NT2/D1 (cell line): ENCODE results near the gene DIDO1.
A peak's percentile ranks its signal among the peaks of the same experiment; 100 is the strongest.

Experiments
- DNase-seq: peaks from one replicate; pipeline ENCODE4 v3.0.0-alpha.2; 2011; ENCODE audit warnings: low read depth, low spot score
- H3K27me3 ChIP-seq: 2 replicates; pipeline ENCODE4 v1.6.0; 2011; ENCODE audit warnings: mild to moderate bottlenecking; ENCODE audit not compliant: insufficient read length, insufficient read depth
- H3K36me3 ChIP-seq: 2 replicates; pipeline ENCODE4 v1.6.1; 2011; ENCODE audit warnings: mild to moderate bottlenecking, low read length, mixed read lengths; ENCODE audit not compliant: insufficient read depth, insufficient read length
- H3K4me1 ChIP-seq: 2 replicates; pipeline ENCODE4 v1.5.1; 2011; ENCODE audit not compliant: insufficient read depth, insufficient read length
- H3K4me3 ChIP-seq: 2 replicates; pipeline ENCODE4 v1.5.1; 2011; ENCODE audit warnings: low read depth; ENCODE audit not compliant: insufficient read length
- H3K9ac ChIP-seq: 2 replicates; pipeline ENCODE4 v1.6.0; 2011; ENCODE audit warnings: low read depth; ENCODE audit not compliant: insufficient read length
- H3K9me3 ChIP-seq: 2 replicates; pipeline ENCODE4 v1.5.1; 2011; ENCODE audit warnings: mild to moderate bottlenecking, low read length; ENCODE audit not compliant: insufficient read depth
- SUZ12 ChIP-seq: IDR thresholded peaks from 2 replicates; pipeline ENCODE4 v1.6.1; 2011; ENCODE audit not compliant: insufficient read length, insufficient read depth; ENCODE audit errors: extremely low read depth
- YY1 ChIP-seq: IDR thresholded peaks from 2 replicates; pipeline ENCODE4 v1.6.1; 2011; ENCODE audit not compliant: insufficient read length, insufficient read depth
- ZNF274 ChIP-seq: IDR thresholded peaks from 2 replicates; pipeline ENCODE4 v1.6.1; 2011; ENCODE audit warnings: mild to moderate bottlenecking, low read depth, low read length

DIDO1 gene

GRCh38 chr20:62830251-62830650, 96.1 kb downstream of the DIDO1 start:
- H3K9ac ChIP-seq = no peak overlapping the region
- H3K36me3 ChIP-seq = peaks cover 89% of the 10 kb centered on the region

GRCh38 chr20:62829231-62830230, 96.8 kb downstream of the DIDO1 start:
- TF ChIP-seq YY1 (no peak), ZNF274 (no peak), SUZ12 (no peak)
- H3K4me1 ChIP-seq = peaks cover 50% of the 10 kb centered on the region
- H3K27me3 ChIP-seq = no peaks in the 10 kb centered on the region
- peaks cover 87% of the 10 kb centered on the region for H3K36me3 ChIP-seq
- H3K9me3 ChIP-seq = no peaks in the 10 kb centered on the region
- peak overlapping the region; percentile 42 for H3K9ac ChIP-seq
- H3K4me3 ChIP-seq = no peak overlapping the region
- DNase-seq = no peak

More at GRCh38 chr20:62830251-62830650, 96.1 kb downstream of the DIDO1 start:
- no peak for TF ChIP-seq YY1
- no peak for TF ChIP-seq SUZ12
- TF ChIP-seq ZNF274 = no peak
- H3K9me3 ChIP-seq = no peaks in the 10 kb centered on the region
- H3K27me3 ChIP-seq = no peaks in the 10 kb centered on the region
- DNase-seq = no peak
- peaks cover 44% of the 10 kb centered on the region for H3K4me1 ChIP-seq
- H3K4me3 ChIP-seq = no peak overlapping the region

GRCh38 chr20:62828511-62829230, 97.6 kb downstream of the DIDO1 start:
- Histone ChIP-seq H3K9ac (peak overlapping the region; percentile 42), H3K36me3 (peaks cover 90% of the 10 kb centered on the region), H3K9me3 (no peaks in the 10 kb centered on the region), H3K4me3 (no peak overlapping the region), H3K27me3 (no peaks in the 10 kb centered on the region), H3K4me1 (peaks cover 58% of the 10 kb centered on the region)
- no peak for TF ChIP-seq SUZ12
- TF ChIP-seq YY1 = no peak
- TF ChIP-seq ZNF274 = no peak
- no peak for DNase-seq

- H3K4me1 ChIP-seq = peaks cover 61% of the 10 kb centered on the region
Observed at GRCh38 chr20:62828051-62828450, 98.3 kb downstream of the DIDO1 start.

More at GRCh38 chr20:62828051-62828450, 98.3 kb downstream of the DIDO1 start:
- Histone ChIP-seq H3K36me3 (peaks cover 90% of the 10 kb centered on the region), H3K27me3 (no peaks in the 10 kb centered on the region), H3K4me3 (no peak overlapping the region), H3K9me3 (no peaks in the 10 kb centered on the region), H3K9ac (no peak overlapping the region)
- TF ChIP-seq YY1 (no peak), ZNF274 (no peak), SUZ12 (no peak)
- DNase-seq = no peak
